ENCODE results near the gene SLC43A1.

SLC43A1 gene

GRCh38 chr11:57527056-57527631 lies 11.6 kb upstream of the SLC43A1 start:
- DNase-seq = peak; percentile 33

DNA sequence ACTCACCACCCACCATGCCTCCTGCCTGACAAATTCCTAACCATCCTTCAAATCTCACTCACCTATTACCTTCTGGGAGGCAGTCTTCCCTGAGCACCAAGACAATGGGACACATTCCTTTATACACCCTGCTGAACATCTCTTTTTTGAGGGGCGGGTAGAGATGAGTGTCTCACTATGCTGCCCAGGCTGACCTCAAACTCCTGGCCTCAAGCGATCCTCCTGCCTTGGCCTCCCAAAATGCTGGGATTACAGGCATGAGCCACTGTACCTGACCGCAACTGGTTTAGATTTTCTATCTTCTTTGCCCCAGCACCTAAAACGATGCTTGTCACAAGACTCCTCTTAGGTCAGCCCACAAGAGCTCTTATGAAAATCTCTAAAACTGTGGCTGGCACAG lies 7.9 kb upstream of the SLC43A1 start:
- no peak for DNase-seq

GRCh38 chr11:57521116-57521515 lies 5.6 kb upstream of the SLC43A1 start:
- no peak for DNase-seq

DNA sequence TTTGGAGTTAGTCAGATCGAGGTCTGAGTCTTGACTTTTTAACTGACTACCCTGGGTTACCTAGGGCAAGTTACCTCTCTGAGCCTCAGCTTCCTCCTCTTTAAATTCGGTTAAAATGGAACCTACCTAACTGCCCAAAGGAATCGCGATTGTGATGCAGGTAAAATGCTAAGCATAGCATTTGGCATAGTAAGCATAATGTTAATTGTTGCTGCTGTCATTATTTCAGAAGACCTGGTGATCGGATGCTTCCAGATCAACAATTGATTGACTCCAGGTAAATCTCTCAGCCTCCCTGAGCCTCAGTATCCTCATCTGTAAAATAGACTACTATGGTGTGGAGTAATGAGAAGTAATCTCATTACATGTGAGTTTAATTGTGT lies 550 bp upstream of the SLC43A1 start:
- no peak for DNase-seq

DNA sequence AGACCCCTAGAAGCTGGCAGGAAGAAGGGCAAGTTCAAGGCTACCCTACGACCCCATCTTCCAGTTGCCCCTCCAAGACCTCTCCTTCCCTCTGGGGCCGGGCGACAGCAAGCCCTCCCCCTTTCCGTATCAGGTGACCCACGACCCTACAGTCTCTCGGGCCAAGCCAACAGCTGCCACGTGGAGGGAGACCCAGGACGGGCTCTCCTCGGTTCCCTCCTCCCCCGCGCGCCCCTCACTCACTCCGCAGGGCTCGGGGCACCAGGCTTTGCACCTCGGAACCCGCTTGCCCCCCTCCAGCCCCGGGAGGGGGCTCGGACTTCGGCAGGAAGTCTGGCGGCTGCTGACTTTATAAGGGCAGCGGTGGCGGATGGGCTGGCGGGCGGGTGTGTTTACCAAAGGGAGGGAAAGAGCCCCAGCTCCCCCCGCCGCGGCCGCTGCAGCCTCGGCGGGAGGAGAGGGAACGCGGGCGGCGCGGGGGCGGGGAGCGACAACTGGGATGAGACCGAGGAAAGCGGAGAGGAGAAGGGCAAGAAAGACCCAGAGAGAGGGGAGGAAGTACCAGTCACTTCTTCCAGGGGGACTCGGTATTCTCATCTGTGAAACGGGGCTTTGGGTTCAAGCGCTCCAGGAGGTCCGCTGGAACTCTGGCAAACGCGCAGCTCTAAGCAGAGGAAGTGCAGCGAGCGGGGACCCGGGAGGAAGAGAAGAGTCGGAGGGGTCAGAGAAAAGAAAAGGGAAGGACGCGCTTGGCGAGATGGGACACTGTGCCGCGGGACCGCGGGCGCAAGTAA lies 767 bp downstream of the SLC43A1 start:
- DNase-seq = peak; percentile 10

GRCh38 chr11:57513911-57514537 lies 1.5 kb downstream of the SLC43A1 start:
- peak; percentile 16 for DNase-seq

- DNase-seq = no peak
These were observed 2.1 kb downstream of the SLC43A1 start for GRCh38 chr11:57513452-57513795.

DNA sequence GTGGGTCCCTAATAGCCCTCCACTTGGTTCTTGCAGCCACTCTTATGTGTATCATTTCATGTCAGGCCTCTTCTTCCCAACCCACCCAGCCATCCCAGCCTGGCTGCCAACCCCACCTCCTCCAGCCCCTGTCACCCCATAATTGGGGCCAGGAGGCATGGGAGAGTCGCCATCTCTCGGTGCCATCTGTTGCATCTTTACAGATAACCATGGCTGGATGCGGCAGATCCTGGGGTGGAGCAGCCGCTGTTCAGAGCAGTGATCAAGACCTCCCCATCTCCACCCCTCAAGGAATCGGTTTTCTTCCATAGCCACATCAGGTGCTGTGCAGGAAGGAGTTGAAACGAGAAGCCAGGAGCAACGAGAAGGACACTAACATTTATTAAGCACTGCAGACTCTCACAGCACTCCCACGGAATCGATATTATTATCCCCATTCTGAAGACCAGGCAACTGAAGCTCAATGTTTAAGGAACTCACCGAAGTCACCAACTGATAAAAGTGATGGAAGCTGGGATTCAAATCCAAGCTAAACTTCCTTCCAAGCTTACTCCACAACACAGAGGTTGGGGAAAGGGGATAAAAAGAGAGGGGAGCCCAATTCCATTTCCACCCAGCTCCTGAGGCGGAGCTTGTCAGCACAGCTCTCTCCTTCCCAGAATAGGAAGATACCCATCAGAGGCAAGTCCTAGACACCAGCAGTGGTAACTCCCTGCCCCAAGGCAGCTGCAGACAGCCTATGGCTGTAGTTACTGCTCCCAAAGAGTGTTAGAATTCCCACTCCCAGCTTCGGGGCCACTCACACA lies 2.7 kb downstream of the SLC43A1 start:
- no peak for DNase-seq

DNA sequence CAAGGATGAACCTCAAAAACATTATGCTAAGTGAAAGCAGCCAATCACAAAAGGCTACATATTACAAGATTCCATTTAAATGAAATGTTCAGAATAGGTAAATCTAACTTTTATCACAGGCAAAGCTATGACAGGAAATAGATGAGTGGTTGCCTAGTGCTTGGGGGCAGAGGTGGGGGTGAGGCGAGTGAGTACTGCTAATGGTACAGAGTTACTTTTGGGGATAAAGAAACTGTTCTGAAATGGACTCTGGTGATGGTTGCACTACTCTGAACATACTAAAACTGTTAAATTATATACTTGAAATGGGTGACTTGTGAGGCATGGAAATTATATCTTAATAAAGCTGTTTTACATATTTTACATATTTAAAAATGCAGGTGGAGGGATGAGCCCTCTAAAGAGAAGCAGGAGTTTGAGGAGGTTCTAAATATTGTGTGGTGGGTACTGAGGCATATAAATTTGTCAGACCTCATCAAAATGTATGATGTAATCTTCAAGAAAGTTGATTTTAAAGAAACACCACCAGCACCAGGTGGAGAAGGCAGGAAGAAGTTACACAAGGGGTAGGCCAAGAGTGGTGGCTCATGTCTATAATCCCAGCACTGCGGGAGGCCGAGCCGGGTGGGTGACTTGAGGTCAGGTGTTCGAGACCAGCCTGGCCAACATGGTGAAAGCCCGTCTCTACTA lies 3.6 kb downstream of the SLC43A1 start:
- DNase-seq = no peak

DNA sequence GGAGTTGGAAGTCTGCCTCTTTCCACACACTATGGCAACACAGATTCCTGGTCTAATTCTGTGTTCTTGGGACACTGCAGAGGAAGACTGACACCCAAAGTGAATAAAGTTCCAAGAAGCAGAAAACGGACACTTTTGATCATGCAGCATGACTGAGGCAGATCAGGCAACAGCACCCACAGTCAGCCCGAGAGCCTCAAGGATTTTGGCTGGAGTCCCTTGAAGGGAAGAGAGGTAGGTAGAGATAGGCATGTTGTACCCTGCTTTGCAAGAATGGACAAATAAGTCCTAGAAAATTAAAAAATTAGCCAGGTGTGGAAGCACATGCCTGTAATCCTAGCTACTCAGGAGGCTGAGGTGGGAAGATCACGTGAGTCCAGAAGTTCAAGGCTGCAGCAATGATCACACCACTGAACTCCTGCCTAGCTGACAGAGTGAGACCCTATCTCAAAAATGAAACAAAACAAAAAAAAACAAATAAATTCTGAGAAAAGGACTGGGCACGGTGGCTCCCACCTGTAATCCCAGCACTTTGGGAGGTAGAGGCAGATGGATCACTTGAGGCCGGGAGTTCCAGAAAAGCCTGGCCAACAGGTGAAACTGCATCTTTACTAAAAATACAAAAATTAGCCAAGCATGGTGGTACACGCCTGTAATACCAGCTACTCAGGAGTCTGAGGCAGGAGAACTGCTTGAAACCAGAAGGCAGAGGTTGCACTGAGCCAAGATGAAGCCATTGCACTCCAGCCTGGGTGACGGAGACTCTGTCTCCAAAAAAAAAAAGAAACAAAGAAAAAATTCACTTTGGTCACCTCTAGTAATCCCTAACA lies 6.9 kb downstream of the SLC43A1 start:
- no peak for DNase-seq

DNA sequence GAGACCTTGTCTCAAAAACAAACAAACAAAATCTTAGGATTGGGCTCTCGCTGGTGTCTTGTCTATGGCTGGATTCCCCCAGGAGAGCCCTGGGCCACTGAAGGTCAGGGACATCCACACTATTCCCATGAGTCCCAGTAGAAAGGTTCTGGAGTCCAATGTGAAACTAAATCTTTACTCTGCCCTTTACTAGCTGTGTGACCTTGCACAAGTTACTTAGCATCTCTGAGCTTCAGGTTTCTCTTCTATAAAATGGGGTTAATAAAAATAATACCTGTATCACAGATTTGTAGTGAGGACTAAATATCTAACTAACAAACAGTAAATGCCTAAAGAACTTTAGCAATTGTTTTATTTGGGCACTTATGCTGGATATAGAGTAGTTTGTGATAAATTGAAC lies 9.0 kb downstream of the SLC43A1 start:
- no peak for DNase-seq

GRCh38 chr11:57504511-57504910 lies 11.0 kb downstream of the SLC43A1 start:
- no peak for DNase-seq

DNA sequence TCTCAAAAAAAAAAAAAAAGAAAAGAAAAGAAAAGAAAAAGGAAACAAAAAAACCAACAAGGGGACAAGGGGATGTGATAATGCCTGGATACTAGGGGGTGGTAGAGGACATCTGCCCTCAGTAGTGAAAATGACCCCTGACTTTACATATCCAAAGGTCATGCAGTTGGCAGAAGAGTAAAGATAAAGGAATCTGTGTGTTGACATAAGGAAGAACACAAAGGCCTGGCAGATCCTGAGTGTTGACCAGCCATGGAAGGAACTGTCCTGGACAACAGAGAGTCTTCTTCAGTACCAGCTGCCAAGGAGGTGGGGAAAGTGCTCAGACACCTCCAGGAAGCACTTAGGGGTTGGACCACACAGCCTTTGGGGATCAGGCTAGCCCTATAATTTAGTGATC lies 12.6 kb downstream of the SLC43A1 start:
- no peak for DNase-seq

DNA sequence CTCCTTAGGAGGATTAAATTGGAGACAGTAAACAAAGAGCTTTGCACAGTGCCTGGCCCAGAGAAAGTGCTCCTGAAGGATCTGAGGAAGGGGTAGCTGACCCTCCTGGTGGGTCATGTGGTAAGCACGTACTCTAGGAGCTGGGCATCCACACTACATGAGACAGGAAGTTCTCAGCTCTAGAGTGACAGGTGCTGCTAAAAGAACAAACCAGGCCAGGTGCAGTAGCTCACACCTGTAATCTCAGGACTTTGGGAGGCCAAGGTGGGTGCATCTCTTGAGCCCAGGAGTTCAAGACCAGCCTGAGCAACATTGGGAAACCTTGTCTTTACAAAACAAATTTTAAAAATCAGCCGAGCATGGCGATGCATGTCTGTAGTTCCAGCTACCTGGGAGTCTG lies 13.1 kb downstream of the SLC43A1 start:
- no peak for DNase-seq

GRCh38 chr11:57501953-57502352 lies 13.5 kb downstream of the SLC43A1 start:
- no peak for DNase-seq

- no peak for DNase-seq
These were observed 14.6 kb downstream of the SLC43A1 start for GRCh38 chr11:57500926-57501325.

DNA sequence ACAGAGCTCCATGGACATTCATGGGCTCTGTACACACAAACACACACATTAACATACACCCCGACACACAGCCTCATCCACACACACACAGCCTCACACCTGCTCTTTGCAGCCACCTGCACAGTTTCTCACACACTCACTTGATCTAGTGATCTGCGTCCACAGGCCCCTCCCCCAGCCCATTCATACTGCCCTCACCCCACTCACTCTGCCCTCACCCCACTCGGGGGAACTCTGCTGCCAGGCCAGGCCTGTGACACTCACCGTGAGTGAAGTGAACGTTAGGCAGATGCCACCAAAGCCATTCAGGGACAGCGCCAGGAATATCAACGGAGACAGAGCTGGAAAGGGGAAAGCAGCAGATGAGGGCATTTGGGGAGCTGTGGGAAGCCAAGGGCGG lies 15.0 kb downstream of the SLC43A1 start:
- DNase-seq = no peak

GRCh38 chr11:57499983-57500461 lies 15.5 kb downstream of the SLC43A1 start:
- no peak for DNase-seq

DNA sequence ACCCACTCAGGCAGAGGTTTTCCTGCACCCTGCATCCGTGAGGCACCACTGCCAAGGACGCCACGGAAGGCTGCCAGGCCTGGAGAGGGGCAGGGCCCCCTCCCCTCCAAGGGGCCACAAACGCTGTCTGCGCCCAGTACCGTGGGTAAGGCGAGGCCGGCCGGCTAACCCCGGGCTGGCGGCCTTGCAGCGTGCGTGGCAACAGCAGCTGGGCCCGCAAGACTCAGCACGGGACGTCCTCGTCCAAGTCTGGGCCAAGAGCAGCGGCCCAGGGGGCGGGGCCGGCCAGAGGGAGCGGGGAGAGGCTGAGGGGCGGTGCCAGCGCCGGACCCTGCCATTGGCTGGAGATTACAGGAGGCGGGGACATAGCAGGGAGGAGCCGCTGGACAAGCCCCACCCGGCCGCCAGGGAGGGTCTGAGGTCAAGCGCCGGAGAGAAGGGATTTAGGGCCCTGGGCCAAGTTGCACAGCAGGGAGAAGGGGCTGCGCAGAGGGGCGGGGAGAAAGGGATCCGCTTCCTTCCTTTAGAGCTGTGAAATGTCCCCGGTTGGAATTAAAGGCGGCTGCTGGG lies 16.0 kb downstream of the SLC43A1 start:
- peak; percentile 73 for DNase-seq

- DNase-seq = no peak
These were observed 17.0 kb downstream of the SLC43A1 start for GRCh38 chr11:57498540-57498939.
